HEK293 (cell line): ENCODE results near the gene SUN3.

Experiments
- CTCF ChIA-PET: fragments of 350-600 bp; formaldehyde crosslinking; extraction: SDS; loops from one replicate; lab custom pipeline; 2021; ENCODE audit warnings: antibody characterized with exemption; lab: Yijun Ruan, JAX
- POLR2A ChIA-PET: fragments of 300-600 bp; formaldehyde crosslinking; extraction: SDS; loops from one replicate; lab custom pipeline; 2020; ENCODE audit warnings: antibody characterized with exemption, inconsistent platforms; lab: Yijun Ruan, JAX
- H3K27ac ChIP-seq: fragments of 200-500 bp; sonication (Bioruptor generic); 2 replicates; pipeline ENCODE4 v1.5.1; 2014; ENCODE audit warnings: low read depth, low read length, control low read depth, inconsistent platforms; ENCODE audit errors: extremely low read depth
- H3K36me3 ChIP-seq, 2 experiments: fragments of 200-500 bp in 1 of 2; sonication (Bioruptor generic) in 1 of 2; 1 replicate in 1 of 2; 2 replicates in 1 of 2; pipeline ENCODE4 v1.5.1; 2014 to 2017; ENCODE audit warnings: inconsistent platforms in 2 of 2, low read length in 2 of 2; ENCODE audit not compliant: control insufficient read depth in 2 of 2, insufficient read depth in 1 of 2
- H3K4me1 ChIP-seq: fragments of 200-500 bp; sonication (Bioruptor generic); 2 replicates; pipeline ENCODE4 v1.5.1; 2014; ENCODE audit warnings: mild to moderate bottlenecking, low read length, inconsistent platforms; ENCODE audit not compliant: control insufficient read depth, insufficient read depth
- H3K4me3 ChIP-seq: 2 replicates; pipeline ENCODE4 v1.5.1; 2011; ENCODE audit warnings: low read depth, mild to moderate bottlenecking, control low read depth, low read length, moderate library complexity
- H3K9me3 ChIP-seq: fragments of 200-500 bp; sonication (Bioruptor generic); 2 replicates; pipeline ENCODE4 v1.5.1; 2014; ENCODE audit warnings: low read depth, low read length, inconsistent platforms; ENCODE audit not compliant: control insufficient read depth, insufficient read depth
- BCL11A ChIP-seq: fragments of 450-650 bp; formaldehyde crosslinking; IDR thresholded peaks from 2 replicates; pipeline ENCODE4 v1.5.1; 2016; ENCODE audit warnings: low read depth, missing biosample characterization, missing genetic modification characterization
- GLIS2 ChIP-seq: fragments of 450-650 bp; formaldehyde crosslinking; IDR thresholded peaks from 2 replicates; pipeline ENCODE4 v1.5.1; 2016; ENCODE audit warnings: missing biosample characterization, missing genetic modification characterization
- PRDM1 ChIP-seq: fragments of 450-650 bp; formaldehyde crosslinking; IDR thresholded peaks from 2 replicates; pipeline ENCODE4; 2016; ENCODE audit warnings: missing biosample characterization, missing genetic modification characterization
- SP7 ChIP-seq: fragments of 450-650 bp; formaldehyde crosslinking; IDR thresholded peaks from 2 replicates; pipeline ENCODE4 v1.5.1; 2016; ENCODE audit warnings: missing biosample characterization, missing genetic modification characterization
- YY1 ChIP-seq: fragments of 450-650 bp; formaldehyde crosslinking; IDR thresholded peaks from 2 replicates; pipeline ENCODE4 v1.5.1; 2018; ENCODE audit warnings: missing biosample characterization, missing genetic modification characterization
- YY2 ChIP-seq: fragments of 450-650 bp; formaldehyde crosslinking; IDR thresholded peaks from 2 replicates; pipeline ENCODE4 v1.5.1; 2016; ENCODE audit warnings: missing biosample characterization, missing genetic modification characterization
- ZBTB20 ChIP-seq: fragments of 450-650 bp; formaldehyde crosslinking; IDR thresholded peaks from 2 replicates; pipeline ENCODE4 v1.5.1; 2016; ENCODE audit warnings: missing biosample characterization, missing genetic modification characterization
- ZNF138 ChIP-seq: fragments of 450-650 bp; formaldehyde crosslinking; IDR thresholded peaks from 2 replicates; pipeline ENCODE4 v1.5.1; 2016; ENCODE audit warnings: missing biosample characterization, missing genetic modification characterization, borderline replicate concordance
- ZNF16 ChIP-seq: fragments of 450-650 bp; formaldehyde crosslinking; IDR thresholded peaks from 2 replicates; pipeline ENCODE4 v1.5.1; 2016; ENCODE audit warnings: low read depth, missing biosample characterization, missing genetic modification characterization
- ZNF211 ChIP-seq: fragments of 450-650 bp; formaldehyde crosslinking; IDR thresholded peaks from 2 replicates; pipeline ENCODE4 v1.5.1; 2016; ENCODE audit warnings: low read depth, missing biosample characterization, missing genetic modification characterization
- ZNF24 ChIP-seq: fragments of 450-650 bp; formaldehyde crosslinking; IDR thresholded peaks from 2 replicates; pipeline ENCODE4 v1.5.1; 2016; ENCODE audit warnings: missing biosample characterization, missing genetic modification characterization
- ZNF48 ChIP-seq: fragments of 450-650 bp; formaldehyde crosslinking; IDR thresholded peaks from 2 replicates; pipeline ENCODE4 v1.5.1; 2016; ENCODE audit warnings: missing biosample characterization, missing genetic modification characterization
- ZNF501 ChIP-seq: fragments of 450-650 bp; formaldehyde crosslinking; IDR thresholded peaks from 2 replicates; pipeline ENCODE4 v1.5.1; 2016; ENCODE audit warnings: missing biosample characterization, missing genetic modification characterization
- ZNF555 ChIP-seq: fragments of 450-650 bp; formaldehyde crosslinking; conservative IDR thresholded peaks from 2 replicates; pipeline ENCODE4 v1.5.1; 2017; ENCODE audit warnings: missing biosample characterization, mild to moderate bottlenecking, missing genetic modification characterization, inconsistent platforms
- ZNF561 ChIP-seq: fragments of 450-650 bp; IDR thresholded peaks from 2 replicates; pipeline ENCODE4 v1.5.1; 2018; ENCODE audit warnings: missing biosample characterization, missing genetic modification characterization, borderline replicate concordance
- ZNF626 ChIP-seq: fragments of 450-650 bp; sonication (Bioruptor Pico); formaldehyde crosslinking; IDR thresholded peaks from 2 replicates; pipeline ENCODE4 v1.5.1; 2018; ENCODE audit warnings: missing biosample characterization, missing genetic modification characterization, inconsistent platforms
- ZNF658 ChIP-seq: fragments of 450-650 bp; formaldehyde crosslinking; IDR thresholded peaks from 2 replicates; pipeline ENCODE4; 2016; ENCODE audit warnings: missing biosample characterization, missing genetic modification characterization
- ZNF660 ChIP-seq: fragments of 450-650 bp; IDR thresholded peaks from 2 replicates; pipeline ENCODE4 v1.5.1; 2018; ENCODE audit warnings: missing biosample characterization, mild to moderate bottlenecking, missing genetic modification characterization
- ZNF776 ChIP-seq: fragments of 450-650 bp; formaldehyde crosslinking; IDR thresholded peaks from 2 replicates; pipeline ENCODE4 v1.5.0; 2017; ENCODE audit warnings: missing biosample characterization, missing genetic modification characterization, borderline replicate concordance
- ZNF837 ChIP-seq: fragments of 450-650 bp; formaldehyde crosslinking; IDR thresholded peaks from 2 replicates; pipeline ENCODE4 v1.5.1; 2016; ENCODE audit warnings: missing biosample characterization, missing genetic modification characterization
- TF ChIP-seq, protein P1 (sequence below): fragments of 450-650 bp; formaldehyde crosslinking; optimal IDR thresholded peaks from 2 replicates; pipeline ENCODE3; 2016; ENCODE audit warnings: missing biosample characterization, mild to moderate bottlenecking, missing genetic modification characterization
- TF ChIP-seq, protein P2 (sequence below): fragments of 450-650 bp; formaldehyde crosslinking; IDR thresholded peaks from 2 replicates; pipeline ENCODE4 v1.5.1; 2017; ENCODE audit warnings: missing biosample characterization, missing genetic modification characterization
- TF ChIP-seq, protein P3 (sequence below): fragments of 450-650 bp; formaldehyde crosslinking; IDR thresholded peaks from 2 replicates; pipeline ENCODE4 v1.5.1; 2017; ENCODE audit warnings: missing biosample characterization, missing genetic modification characterization
- TF ChIP-seq, protein P4 (sequence below): fragments of 450-650 bp; formaldehyde crosslinking; IDR thresholded peaks from 2 replicates; pipeline ENCODE4 v1.5.1; 2016; ENCODE audit warnings: missing biosample characterization, missing genetic modification characterization
- TF ChIP-seq, protein P5 (sequence below): fragments of 450-650 bp; formaldehyde crosslinking; IDR thresholded peaks from 2 replicates; pipeline ENCODE4 v1.5.1; 2016; ENCODE audit warnings: missing biosample characterization, missing genetic modification characterization

SUN3 gene

DNA sequence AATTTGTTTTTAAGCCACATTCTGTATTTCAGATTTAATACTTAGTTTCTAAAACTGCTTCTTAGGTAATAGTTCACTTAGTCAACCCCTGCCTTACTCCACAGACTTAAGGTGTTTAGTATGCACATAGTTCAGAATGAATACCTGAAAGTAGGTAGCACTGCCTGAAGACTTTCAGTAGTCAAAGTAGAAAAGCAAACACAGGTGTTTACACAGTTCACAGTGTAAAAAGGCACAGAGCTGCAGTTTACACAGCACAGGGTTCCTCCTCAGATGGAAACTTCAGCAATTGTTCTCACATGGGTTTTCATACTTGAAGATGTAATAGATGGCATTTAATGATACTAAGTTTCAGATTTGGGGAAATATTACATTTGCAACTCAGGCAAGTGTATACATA, 77.5 kb downstream of the SUN3 start:
- ChIA-PET POLR2A (no interaction called here), CTCF (interaction anchor here (0.8 to 1.2 kb wide), 3 partner anchors 15 to 19 kb away, joined by 3 read pairs; no protein-coding TSS in a partner anchor)
- Histone ChIP-seq H3K27ac (no peak overlapping the region), H3K36me3 (peaks cover 8 to 18% of the 10 kb centered on the region in 2 experiments; a peak in 2 of 3 replicates), H3K4me1 (no peaks in the 10 kb centered on the region), H3K9me3 (no peaks in the 10 kb centered on the region), H3K4me3 (no peak overlapping the region)
- TF ChIP-seq ZNF660 (tag by site-specific recombination) (no peak), YY1 (no peak), ZNF837 (tag by site-specific recombination) (no peak), ZNF211 (no peak), PRDM1 (tag by site-specific recombination) (no peak), GLIS2 (tag by site-specific recombination) (no peak), ZNF776 (tag by site-specific recombination) (no peak), ZNF561 (tag by site-specific recombination) (no peak)
- TF ChIP-seq, protein P1, sequence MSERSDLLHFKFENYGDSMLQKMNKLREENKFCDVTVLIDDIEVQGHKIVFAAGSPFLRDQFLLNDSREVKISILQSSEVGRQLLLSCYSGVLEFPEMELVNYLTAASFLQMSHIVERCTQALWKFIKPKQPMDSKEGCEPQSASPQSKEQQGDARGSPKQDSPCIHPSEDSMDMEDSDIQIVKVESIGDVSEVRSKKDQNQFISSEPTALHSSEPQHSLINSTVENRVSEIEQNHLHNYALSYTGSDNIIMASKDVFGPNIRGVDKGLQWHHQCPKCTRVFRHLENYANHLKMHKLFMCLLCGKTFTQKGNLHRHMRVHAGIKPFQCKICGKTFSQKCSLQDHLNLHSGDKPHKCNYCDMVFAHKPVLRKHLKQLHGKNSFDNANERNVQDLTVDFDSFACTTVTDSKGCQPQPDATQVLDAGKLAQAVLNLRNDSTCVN (tag by site-specific recombination): no peak
- TF ChIP-seq, protein P2, sequence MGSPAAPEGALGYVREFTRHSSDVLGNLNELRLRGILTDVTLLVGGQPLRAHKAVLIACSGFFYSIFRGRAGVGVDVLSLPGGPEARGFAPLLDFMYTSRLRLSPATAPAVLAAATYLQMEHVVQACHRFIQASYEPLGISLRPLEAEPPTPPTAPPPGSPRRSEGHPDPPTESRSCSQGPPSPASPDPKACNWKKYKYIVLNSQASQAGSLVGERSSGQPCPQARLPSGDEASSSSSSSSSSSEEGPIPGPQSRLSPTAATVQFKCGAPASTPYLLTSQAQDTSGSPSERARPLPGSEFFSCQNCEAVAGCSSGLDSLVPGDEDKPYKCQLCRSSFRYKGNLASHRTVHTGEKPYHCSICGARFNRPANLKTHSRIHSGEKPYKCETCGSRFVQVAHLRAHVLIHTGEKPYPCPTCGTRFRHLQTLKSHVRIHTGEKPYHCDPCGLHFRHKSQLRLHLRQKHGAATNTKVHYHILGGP (tag by site-specific recombination): no peak

DNA sequence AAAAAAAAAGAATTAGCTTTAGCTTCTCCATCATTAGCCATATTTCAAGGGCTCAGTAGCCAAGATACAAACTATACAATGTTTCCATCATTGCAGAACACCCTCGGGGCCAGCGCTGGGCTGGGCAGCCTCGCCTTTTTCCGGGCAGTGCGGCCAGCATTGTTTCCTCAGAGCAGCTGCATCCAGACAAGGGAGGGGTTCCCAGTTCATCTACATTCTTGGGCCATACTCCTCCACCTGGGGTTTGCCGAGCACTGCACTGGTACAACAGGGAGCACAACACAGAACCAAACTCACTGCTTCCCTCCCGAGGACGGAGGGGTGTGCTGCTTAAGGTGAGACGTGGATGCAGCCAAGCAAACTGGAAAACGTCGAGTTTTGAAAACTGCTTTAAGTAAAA, 78.2 kb downstream of the SUN3 start:
- Histone ChIP-seq H3K4me3 (no peak overlapping the region), H3K36me3 (peaks cover 8 to 12% of the 10 kb centered on the region in 2 experiments; a peak in 2 of 3 replicates), H3K9me3 (no peaks in the 10 kb centered on the region), H3K4me1 (no peaks in the 10 kb centered on the region), H3K27ac (no peak overlapping the region)
- ChIA-PET CTCF (interaction anchor here (0.6 to 1.3 kb wide), 3 partner anchors 16 to 89 kb away, joined by 3 read pairs; no protein-coding TSS in a partner anchor), POLR2A (no interaction called here)
- TF ChIP-seq ZNF626 (tag by site-specific recombination) (no peak), ZNF16 (tag by site-specific recombination) (no peak), ZNF658 (tag by site-specific recombination) (no peak), ZNF555 (tag by site-specific recombination) (no peak), ZNF138 (tag by site-specific recombination) (no peak)

DNA sequence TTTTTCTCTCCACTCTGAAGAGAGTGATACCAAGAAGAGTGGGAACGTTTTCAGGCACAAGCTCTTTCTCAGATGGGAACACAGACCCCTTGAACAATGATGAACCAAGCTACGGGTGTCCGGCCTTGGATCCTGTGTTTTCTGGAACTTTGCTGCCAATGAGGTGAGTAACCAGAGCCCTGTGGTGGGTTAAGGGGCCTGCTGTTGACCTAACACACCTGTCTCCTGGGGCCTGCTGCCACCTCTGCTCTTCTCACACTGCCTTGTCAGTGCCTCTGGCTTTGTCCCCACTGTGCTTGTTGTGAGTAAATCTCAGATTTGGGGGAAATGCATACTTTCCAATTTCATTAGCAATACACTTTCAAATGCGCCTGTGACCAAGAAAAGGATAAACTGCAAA, 79.2 kb downstream of the SUN3 start:
- peaks cover 0 to 8% of the 10 kb centered on the region in 2 experiments; a peak in 1 of 3 replicates for H3K36me3 ChIP-seq
- ChIA-PET CTCF (interaction anchor here (0.6 to 1.3 kb wide), 2 partner anchors 19 to 24 kb away, joined by 3 read pairs; no protein-coding TSS in a partner anchor), POLR2A (no interaction called here)
- no peaks in the 10 kb centered on the region for H3K9me3 ChIP-seq
- no peak overlapping the region for H3K4me3 ChIP-seq
- H3K27ac ChIP-seq: no peak overlapping the region
- no peaks in the 10 kb centered on the region for H3K4me1 ChIP-seq
- no peak for TF ChIP-seq ZNF48
- no peak for TF ChIP-seq BCL11A (tag by site-specific recombination)
- TF ChIP-seq, protein P3, sequence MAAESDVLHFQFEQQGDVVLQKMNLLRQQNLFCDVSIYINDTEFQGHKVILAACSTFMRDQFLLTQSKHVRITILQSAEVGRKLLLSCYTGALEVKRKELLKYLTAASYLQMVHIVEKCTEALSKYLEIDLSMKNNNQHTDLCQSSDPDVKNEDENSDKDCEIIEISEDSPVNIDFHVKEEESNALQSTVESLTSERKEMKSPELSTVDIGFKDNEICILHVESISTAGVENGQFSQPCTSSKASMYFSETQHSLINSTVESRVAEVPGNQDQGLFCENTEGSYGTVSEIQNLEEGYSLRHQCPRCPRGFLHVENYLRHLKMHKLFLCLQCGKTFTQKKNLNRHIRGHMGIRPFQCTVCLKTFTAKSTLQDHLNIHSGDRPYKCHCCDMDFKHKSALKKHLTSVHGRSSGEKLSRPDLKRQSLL (tag by site-specific recombination): no peak
- TF ChIP-seq, protein P4, sequence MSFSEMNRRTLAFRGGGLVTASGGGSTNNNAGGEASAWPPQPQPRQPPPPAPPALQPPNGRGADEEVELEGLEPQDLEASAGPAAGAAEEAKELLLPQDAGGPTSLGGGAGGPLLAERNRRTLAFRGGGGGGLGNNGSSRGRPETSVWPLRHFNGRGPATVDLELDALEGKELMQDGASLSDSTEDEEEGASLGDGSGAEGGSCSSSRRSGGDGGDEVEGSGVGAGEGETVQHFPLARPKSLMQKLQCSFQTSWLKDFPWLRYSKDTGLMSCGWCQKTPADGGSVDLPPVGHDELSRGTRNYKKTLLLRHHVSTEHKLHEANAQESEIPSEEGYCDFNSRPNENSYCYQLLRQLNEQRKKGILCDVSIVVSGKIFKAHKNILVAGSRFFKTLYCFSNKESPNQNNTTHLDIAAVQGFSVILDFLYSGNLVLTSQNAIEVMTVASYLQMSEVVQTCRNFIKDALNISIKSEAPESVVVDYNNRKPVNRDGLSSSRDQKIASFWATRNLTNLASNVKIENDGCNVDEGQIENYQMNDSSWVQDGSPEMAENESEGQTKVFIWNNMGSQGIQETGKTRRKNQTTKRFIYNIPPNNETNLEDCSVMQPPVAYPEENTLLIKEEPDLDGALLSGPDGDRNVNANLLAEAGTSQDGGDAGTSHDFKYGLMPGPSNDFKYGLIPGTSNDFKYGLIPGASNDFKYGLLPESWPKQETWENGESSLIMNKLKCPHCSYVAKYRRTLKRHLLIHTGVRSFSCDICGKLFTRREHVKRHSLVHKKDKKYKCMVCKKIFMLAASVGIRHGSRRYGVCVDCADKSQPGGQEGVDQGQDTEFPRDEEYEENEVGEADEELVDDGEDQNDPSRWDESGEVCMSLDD (tag by site-specific recombination): no peak
- no peak for TF ChIP-seq ZNF24 (tag by site-specific recombination)
- TF ChIP-seq ZNF501 (tag by site-specific recombination): no peak
- TF ChIP-seq, protein P5, sequence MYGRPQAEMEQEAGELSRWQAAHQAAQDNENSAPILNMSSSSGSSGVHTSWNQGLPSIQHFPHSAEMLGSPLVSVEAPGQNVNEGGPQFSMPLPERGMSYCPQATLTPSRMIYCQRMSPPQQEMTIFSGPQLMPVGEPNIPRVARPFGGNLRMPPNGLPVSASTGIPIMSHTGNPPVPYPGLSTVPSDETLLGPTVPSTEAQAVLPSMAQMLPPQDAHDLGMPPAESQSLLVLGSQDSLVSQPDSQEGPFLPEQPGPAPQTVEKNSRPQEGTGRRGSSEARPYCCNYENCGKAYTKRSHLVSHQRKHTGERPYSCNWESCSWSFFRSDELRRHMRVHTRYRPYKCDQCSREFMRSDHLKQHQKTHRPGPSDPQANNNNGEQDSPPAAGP (tag by site-specific recombination): no peak
- no peak for TF ChIP-seq ZBTB20 (tag by site-specific recombination)
- no peak for TF ChIP-seq SP7 (tag by site-specific recombination)
- TF ChIP-seq YY2: no peak
